HAP-1 (cell line): ENCODE results near the gene RELL1.
A peak's percentile ranks its signal among the peaks of the same experiment; 100 is the strongest.

Source experiments
- DNase-seq, 2 experiments: peaks; one replicate each; pipeline ENCODE4 v3.0.0-alpha.2; 2016 to 2020; ENCODE audit warnings: low spot score in 2 of 2
- H3K27me3 ChIP-seq: fragments of 250-450 bp; sonication (Bioruptor Pico); 2 replicates; pipeline ENCODE4 v1.5.1; 2020; ENCODE audit warnings: low read depth, mild to moderate bottlenecking, moderate library complexity
- H3K36me3 ChIP-seq: fragments of 250-450 bp; sonication (Bioruptor Pico); replicated peaks from 2 replicates; pipeline ENCODE4 v1.5.1; 2020; ENCODE audit warnings: mild to moderate bottlenecking
- H3K4me1 ChIP-seq: fragments of 250-450 bp; sonication (Bioruptor Pico); 2 replicates; pipeline ENCODE4 v1.5.1; 2020; ENCODE audit warnings: mild to moderate bottlenecking
- H3K4me3 ChIP-seq: fragments of 250-450 bp; sonication (Bioruptor Pico); 2 replicates; pipeline ENCODE4 v1.5.1; 2020; ENCODE audit warnings: mild to moderate bottlenecking, moderate library complexity
- H3K9me3 ChIP-seq: fragments of 250-450 bp; sonication (Bioruptor Pico); 2 replicates; pipeline ENCODE4 v1.5.1; 2020; ENCODE audit warnings: mild to moderate bottlenecking, moderate library complexity
- in situ Hi-C: fragments of 300-500 bp; cut with MboI; formaldehyde crosslinking; loops from 3 replicates; pipeline ENCODE4 v1.14.3; 2020; ENCODE audit warnings: low sequenced_read_pairs, inconsistent platforms, mixed read lengths

RELL1 gene, protein sequence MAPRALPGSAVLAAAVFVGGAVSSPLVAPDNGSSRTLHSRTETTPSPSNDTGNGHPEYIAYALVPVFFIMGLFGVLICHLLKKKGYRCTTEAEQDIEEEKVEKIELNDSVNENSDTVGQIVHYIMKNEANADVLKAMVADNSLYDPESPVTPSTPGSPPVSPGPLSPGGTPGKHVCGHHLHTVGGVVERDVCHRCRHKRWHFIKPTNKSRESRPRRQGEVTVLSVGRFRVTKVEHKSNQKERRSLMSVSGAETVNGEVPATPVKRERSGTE

DNA sequence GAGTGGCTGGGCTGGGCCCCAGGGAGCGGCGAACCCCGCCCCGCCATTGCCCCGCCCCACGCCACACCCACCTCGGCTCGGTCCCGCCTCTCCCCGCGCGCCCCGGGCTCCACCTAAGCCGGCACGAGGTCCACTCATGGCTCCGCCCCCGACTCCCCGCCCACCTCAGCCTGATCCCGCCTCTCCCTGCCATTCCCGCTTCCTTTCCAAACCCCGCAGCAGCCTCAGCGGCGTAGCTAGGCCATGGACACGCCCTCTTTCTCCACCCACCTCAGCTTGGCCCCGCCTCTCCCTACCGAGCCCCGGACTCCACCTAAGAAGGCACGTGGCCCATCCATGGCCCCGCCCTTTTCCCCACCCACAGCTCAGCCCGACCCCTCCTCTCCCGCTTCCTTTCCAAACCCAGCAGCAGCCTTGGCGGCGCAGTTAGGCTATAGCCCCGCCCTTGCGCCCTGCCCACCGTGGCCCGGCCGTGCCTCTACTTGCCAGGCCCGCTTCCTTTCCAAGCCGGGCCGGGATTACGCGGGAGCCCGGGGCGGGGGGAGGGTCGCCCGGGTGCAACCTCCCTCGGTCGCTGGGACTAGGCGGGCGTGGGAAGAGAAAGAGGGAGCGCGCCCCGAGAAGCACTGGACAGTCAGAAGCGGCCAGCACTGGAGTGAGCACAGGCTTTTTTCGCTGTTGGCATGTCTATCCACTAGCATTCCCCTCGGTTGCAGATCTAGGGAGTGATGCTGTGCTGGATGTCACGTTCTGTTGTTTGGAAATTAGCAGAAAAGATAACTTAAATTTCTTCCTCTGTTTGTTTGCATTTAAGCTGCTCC, at the start of gene RELL1:
Gene RELL1 (minus strand): TSS at position 4 of the 821 bp plus-strand sequence. CDS start 89 bp downstream, outside the sequence.
- in situ Hi-C loops = no loop called here
- Histone ChIP-seq H3K4me3 (peak within 1 kb of the TSS; percentile 77), H3K27me3 (no peaks in the 10 kb centered on the region), H3K36me3 (no peaks in the 10 kb centered on the region), H3K9me3 (no peaks in the 10 kb centered on the region), H3K4me1 (peaks cover 14% of the 10 kb centered on the region)
- peak; percentile 98 to 100 for DNase-seq

DNA sequence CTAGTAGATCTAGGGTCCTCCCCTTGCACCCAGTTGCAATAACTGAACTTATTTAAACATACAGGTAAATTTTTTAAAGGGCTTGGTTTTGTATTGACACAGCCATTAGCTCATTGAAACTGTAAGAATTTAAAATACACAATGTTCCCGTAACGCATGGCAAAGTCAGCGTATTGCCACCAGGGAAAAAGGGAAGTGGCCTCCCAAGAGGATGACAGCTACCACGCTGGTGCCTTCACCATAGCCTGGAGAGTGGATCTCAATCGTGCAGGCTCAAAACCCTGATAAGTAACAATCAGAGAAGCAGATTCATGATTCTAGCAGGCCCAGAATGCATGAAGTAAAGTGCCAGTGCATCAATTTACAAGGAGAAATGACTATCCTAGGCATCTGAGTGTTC, 49.4 kb upstream of the RELL1 start:
- Histone ChIP-seq H3K27me3 (no peaks in the 10 kb centered on the region), H3K4me1 (no peaks in the 10 kb centered on the region), H3K4me3 (no peak overlapping the region), H3K36me3 (no peaks in the 10 kb centered on the region), H3K9me3 (no peaks in the 10 kb centered on the region)
- DNase-seq = no peak
- in situ Hi-C loops = no loop called here

DNA sequence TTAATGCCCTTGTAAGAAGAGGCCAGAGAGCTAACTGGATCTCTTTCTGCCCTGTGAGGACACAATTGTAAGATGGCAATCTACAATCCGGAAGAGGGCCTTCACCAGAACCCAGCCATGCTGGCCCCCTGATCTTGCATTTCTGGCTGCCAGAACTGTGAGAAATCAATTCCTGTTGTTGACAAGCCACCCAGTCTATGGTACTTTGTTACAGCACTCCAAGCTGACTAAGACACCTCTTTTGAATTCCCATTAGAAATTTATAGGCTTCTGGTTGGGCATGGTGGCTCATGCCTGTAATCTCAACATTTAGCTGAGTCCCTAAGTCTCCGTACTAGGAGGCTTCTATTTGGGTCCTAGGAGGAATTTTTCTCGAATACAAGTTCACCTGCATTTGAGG, 48.8 kb upstream of the RELL1 start:
- Histone ChIP-seq H3K4me1 (no peaks in the 10 kb centered on the region), H3K4me3 (no peak overlapping the region), H3K9me3 (no peaks in the 10 kb centered on the region), H3K36me3 (no peaks in the 10 kb centered on the region), H3K27me3 (no peaks in the 10 kb centered on the region)
- in situ Hi-C loops = no loop called here
- DNase-seq = no peak

GRCh38 chr4:37733240-37733867, 47.2 kb upstream of the RELL1 start:
- no peak for DNase-seq
- in situ Hi-C loops = no loop called here
- H3K4me1 ChIP-seq = no peaks in the 10 kb centered on the region

GRCh38 chr4:37732526-37733186, 46.5 kb upstream of the RELL1 start:
- H3K4me3 ChIP-seq = no peak overlapping the region
- in situ Hi-C loops = no loop called here
- no peaks in the 10 kb centered on the region for H3K9me3 ChIP-seq
- no peaks in the 10 kb centered on the region for H3K4me1 ChIP-seq
- H3K36me3 ChIP-seq = no peaks in the 10 kb centered on the region
- no peaks in the 10 kb centered on the region for H3K27me3 ChIP-seq
- DNase-seq = no peak

More at GRCh38 chr4:37733240-37733867, 47.2 kb upstream of the RELL1 start:
- H3K36me3 ChIP-seq = no peaks in the 10 kb centered on the region
- H3K9me3 ChIP-seq = no peaks in the 10 kb centered on the region
- H3K4me3 ChIP-seq = no peak overlapping the region
- no peaks in the 10 kb centered on the region for H3K27me3 ChIP-seq

- Histone ChIP-seq H3K27me3 (no peaks in the 10 kb centered on the region), H3K4me1 (no peaks in the 10 kb centered on the region), H3K9me3 (no peaks in the 10 kb centered on the region), H3K4me3 (no peak overlapping the region), H3K36me3 (no peaks in the 10 kb centered on the region)
- in situ Hi-C loops = no loop called here
- no peak for DNase-seq
These were observed 43.5 kb upstream of the RELL1 start for GRCh38 chr4:37729649-37730004.

DNA sequence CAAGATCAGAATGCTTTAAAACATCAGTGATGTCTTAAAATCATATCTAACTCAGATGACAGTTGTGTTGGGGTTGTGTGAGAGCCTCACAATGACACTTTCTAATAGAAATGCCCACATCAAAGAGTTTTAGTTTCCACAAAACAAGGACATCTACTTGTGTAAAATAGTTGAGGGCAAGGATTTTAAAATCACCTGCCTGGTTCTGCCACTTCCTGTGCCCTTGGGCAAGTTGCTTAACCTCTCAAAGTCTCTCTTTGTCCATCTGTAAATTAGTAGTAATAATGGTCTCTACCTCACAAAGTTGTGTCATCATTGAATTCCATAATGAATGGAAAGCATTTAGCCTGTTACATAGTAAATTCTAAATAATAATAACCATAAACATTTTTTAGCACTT, 41.9 kb upstream of the RELL1 start:
- no peaks in the 10 kb centered on the region for H3K4me1 ChIP-seq
- no peak for DNase-seq
- no peak overlapping the region for H3K4me3 ChIP-seq
- no peaks in the 10 kb centered on the region for H3K36me3 ChIP-seq
- no peaks in the 10 kb centered on the region for H3K27me3 ChIP-seq
- H3K9me3 ChIP-seq = no peaks in the 10 kb centered on the region
- in situ Hi-C loops = no loop called here

DNA sequence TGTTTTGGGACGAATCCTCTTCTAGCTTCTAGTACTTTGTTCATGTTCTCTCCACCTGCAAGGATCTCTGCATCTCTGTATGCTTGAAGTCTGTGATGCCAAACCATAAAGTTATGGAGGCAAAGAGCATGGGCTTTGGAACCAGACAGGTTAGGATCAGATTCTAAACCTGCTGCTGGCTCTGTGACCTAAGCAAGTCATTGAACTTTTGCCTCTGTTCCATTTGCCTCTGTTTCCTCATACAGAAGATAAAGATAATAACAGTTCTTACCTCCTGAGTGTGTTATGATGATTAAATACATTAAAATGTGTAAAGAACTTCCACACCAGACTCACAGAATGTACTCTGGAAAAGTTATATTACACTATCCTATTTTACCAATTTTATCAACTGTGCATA, 41.5 kb upstream of the RELL1 start:
- no peak for DNase-seq
- in situ Hi-C loops = no loop called here
- no peak overlapping the region for H3K4me3 ChIP-seq
- H3K36me3 ChIP-seq = no peaks in the 10 kb centered on the region
- H3K4me1 ChIP-seq = no peaks in the 10 kb centered on the region
- H3K27me3 ChIP-seq = no peaks in the 10 kb centered on the region
- no peaks in the 10 kb centered on the region for H3K9me3 ChIP-seq

DNA sequence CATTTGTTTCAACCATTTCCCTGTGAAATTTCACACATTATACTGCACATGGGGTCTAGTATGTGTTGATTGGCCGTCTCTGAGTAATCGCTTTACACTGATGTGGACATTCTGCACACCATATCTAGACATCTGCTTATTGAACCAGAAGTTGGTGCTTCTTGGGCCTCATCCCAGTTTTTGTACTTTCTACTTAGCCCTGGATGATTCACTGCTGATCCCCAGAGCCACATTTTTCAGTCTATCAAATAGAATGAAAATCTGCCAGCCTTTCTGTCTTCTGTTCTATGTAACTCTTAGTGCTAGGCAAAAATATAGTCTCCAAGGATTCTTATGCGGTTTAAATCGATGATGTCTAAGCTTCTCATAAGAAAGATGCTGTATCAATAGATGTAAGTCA, 40.5 kb upstream of the RELL1 start:
- no peaks in the 10 kb centered on the region for H3K36me3 ChIP-seq
- H3K9me3 ChIP-seq = no peaks in the 10 kb centered on the region
- in situ Hi-C loops = no loop called here
- H3K27me3 ChIP-seq = no peaks in the 10 kb centered on the region
- no peak overlapping the region for H3K4me3 ChIP-seq
- no peaks in the 10 kb centered on the region for H3K4me1 ChIP-seq
- DNase-seq = no peak

DNA sequence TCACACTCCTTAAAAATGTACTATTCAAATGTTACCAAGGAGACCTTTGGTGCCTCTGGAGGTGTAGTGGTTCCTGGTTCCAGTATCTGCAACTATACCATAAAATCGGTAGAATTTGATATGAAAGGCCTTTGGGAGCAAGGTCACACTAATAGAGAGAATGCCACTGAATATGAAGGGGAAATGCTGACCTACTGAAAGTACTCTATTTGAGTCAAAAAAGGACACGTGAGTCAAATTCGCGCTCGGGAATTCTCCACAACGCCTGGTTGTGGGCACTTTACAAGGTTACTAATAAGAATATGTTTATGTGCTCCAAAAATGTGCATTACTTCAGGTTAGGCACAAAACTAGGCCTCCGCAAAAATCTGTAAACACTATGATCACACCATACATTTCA, 39.5 kb upstream of the RELL1 start:
- H3K4me1 ChIP-seq = no peaks in the 10 kb centered on the region
- no peak for DNase-seq
- no peaks in the 10 kb centered on the region for H3K27me3 ChIP-seq
- H3K9me3 ChIP-seq = no peaks in the 10 kb centered on the region
- in situ Hi-C loops = no loop called here
- no peaks in the 10 kb centered on the region for H3K36me3 ChIP-seq
- no peak overlapping the region for H3K4me3 ChIP-seq

GRCh38 chr4:37723067-37723466, 36.9 kb upstream of the RELL1 start:
- in situ Hi-C loops = no loop called here
- Histone ChIP-seq H3K9me3 (no peaks in the 10 kb centered on the region), H3K4me1 (no peaks in the 10 kb centered on the region), H3K27me3 (no peaks in the 10 kb centered on the region), H3K4me3 (no peak overlapping the region), H3K36me3 (no peaks in the 10 kb centered on the region)
- no peak for DNase-seq

GRCh38 chr4:37721995-37722638, 35.9 kb upstream of the RELL1 start:
- no peaks in the 10 kb centered on the region for H3K36me3 ChIP-seq
- no peak for DNase-seq
- H3K27me3 ChIP-seq = no peaks in the 10 kb centered on the region
- no peaks in the 10 kb centered on the region for H3K4me1 ChIP-seq
- no peaks in the 10 kb centered on the region for H3K9me3 ChIP-seq
- no peak overlapping the region for H3K4me3 ChIP-seq
- in situ Hi-C loops = no loop called here

GRCh38 chr4:37719021-37719420, 32.8 kb upstream of the RELL1 start:
- Histone ChIP-seq H3K4me3 (no peak overlapping the region), H3K4me1 (no peaks in the 10 kb centered on the region), H3K9me3 (no peaks in the 10 kb centered on the region), H3K36me3 (no peaks in the 10 kb centered on the region), H3K27me3 (no peaks in the 10 kb centered on the region; the same call in 1 of the 2 replicates)
- in situ Hi-C loops = no loop called here
- no peak for DNase-seq
